ENCODE results near the gene TMC6. TPM values are rescaled to one million over a fixed set of nuclear protein-coding genes. Genes with fewer than 3 reads are reported as not detected.

TMC6 gene
- total and polyA plus RNA-seq, 2 experiments from 2014 or later = 50.0 to 72.2 TPM

DNA sequence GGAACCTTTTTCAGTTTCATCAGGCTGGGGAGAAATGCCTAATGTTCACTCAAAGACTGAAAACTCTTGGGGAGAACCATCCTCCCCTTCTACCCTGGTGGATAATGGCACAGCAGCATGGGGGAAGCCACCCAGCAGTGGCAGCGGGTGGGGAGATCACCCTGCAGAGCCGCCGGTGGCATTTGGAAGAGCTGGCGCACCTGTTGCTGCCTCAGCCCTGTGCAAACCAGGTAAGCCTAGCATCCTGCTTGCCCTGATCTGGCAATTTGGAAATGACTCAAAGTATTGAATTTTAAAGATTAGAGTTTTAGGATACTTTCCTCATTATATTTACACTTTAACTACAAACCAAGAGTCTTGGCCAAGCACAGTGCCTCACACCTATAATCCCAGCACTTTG lies 63.8 kb downstream of the TMC6 start (continued):
- TF ChIP-seq, protein P1, sequence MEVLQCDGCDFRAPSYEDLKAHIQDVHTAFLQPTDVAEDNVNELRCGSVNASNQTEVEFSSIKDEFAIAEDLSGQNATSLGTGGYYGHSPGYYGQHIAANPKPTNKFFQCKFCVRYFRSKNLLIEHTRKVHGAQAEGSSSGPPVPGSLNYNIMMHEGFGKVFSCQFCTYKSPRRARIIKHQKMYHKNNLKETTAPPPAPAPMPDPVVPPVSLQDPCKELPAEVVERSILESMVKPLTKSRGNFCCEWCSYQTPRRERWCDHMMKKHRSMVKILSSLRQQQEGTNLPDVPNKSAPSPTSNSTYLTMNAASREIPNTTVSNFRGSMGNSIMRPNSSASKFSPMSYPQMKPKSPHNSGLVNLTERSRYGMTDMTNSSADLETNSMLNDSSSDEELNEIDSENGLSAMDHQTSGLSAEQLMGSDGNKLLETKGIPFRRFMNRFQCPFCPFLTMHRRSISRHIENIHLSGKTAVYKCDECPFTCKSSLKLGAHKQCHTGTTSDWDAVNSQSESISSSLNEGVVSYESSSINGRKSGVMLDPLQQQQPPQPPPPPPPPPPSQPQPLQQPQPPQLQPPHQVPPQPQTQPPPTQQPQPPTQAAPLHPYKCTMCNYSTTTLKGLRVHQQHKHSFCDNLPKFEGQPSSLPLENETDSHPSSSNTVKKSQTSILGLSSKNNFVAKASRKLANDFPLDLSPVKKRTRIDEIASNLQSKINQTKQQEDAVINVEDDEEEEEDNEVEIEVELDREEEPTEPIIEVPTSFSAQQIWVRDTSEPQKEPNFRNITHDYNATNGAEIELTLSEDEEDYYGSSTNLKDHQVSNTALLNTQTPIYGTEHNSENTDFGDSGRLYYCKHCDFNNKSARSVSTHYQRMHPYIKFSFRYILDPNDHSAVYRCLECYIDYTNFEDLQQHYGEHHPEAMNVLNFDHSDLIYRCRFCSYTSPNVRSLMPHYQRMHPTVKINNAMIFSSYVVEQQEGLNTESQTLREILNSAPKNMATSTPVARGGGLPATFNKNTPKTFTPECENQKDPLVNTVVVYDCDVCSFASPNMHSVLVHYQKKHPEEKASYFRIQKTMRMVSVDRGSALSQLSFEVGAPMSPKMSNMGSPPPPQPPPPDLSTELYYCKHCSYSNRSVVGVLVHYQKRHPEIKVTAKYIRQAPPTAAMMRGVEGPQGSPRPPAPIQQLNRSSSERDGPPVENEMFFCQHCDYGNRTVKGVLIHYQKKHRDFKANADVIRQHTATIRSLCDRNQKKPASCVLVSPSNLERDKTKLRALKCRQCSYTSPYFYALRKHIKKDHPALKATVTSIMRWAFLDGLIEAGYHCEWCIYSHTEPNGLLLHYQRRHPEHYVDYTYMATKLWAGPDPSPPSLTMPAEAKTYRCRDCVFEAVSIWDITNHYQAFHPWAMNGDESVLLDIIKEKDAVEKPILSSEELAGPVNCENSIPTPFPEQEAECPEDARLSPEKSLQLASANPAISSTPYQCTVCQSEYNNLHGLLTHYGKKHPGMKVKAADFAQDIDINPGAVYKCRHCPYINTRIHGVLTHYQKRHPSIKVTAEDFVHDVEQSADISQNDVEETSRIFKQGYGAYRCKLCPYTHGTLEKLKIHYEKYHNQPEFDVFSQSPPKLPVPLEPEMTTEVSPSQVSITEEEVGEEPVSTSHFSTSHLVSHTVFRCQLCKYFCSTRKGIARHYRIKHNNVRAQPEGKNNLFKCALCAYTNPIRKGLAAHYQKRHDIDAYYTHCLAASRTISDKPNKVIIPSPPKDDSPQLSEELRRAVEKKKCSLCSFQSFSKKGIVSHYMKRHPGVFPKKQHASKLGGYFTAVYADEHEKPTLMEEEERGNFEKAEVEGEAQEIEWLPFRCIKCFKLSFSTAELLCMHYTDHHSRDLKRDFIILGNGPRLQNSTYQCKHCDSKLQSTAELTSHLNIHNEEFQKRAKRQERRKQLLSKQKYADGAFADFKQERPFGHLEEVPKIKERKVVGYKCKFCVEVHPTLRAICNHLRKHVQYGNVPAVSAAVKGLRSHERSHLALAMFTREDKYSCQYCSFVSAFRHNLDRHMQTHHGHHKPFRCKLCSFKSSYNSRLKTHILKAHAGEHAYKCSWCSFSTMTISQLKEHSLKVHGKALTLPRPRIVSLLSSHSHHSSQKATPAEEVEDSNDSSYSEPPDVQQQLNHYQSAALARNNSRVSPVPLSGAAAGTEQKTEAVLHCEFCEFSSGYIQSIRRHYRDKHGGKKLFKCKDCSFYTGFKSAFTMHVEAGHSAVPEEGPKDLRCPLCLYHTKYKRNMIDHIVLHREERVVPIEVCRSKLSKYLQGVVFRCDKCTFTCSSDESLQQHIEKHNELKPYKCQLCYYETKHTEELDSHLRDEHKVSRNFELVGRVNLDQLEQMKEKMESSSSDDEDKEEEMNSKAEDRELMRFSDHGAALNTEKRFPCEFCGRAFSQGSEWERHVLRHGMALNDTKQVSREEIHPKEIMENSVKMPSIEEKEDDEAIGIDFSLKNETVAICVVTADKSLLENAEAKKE (CRISPR knock-in tag; IDR thresholded peaks at IDR 0.05) = no peak
- TF ChIP-seq, protein P2, sequence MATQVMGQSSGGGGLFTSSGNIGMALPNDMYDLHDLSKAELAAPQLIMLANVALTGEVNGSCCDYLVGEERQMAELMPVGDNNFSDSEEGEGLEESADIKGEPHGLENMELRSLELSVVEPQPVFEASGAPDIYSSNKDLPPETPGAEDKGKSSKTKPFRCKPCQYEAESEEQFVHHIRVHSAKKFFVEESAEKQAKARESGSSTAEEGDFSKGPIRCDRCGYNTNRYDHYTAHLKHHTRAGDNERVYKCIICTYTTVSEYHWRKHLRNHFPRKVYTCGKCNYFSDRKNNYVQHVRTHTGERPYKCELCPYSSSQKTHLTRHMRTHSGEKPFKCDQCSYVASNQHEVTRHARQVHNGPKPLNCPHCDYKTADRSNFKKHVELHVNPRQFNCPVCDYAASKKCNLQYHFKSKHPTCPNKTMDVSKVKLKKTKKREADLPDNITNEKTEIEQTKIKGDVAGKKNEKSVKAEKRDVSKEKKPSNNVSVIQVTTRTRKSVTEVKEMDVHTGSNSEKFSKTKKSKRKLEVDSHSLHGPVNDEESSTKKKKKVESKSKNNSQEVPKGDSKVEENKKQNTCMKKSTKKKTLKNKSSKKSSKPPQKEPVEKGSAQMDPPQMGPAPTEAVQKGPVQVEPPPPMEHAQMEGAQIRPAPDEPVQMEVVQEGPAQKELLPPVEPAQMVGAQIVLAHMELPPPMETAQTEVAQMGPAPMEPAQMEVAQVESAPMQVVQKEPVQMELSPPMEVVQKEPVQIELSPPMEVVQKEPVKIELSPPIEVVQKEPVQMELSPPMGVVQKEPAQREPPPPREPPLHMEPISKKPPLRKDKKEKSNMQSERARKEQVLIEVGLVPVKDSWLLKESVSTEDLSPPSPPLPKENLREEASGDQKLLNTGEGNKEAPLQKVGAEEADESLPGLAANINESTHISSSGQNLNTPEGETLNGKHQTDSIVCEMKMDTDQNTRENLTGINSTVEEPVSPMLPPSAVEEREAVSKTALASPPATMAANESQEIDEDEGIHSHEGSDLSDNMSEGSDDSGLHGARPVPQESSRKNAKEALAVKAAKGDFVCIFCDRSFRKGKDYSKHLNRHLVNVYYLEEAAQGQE (IDR thresholded peaks at IDR 0.05; ENCODE audit: unreplicated experiment) = no peak
- no peak for TF ChIP-seq NANOG (IDR thresholded peaks at IDR 0.05; ENCODE audit: borderline replicate concordance)
- no peak for TF ChIP-seq ZNF114 (CRISPR knock-in tag; IDR thresholded peaks at IDR 0.05)
- TF ChIP-seq CREB1 (CRISPR knock-in tag; IDR thresholded peaks at IDR 0.05; ENCODE audit: low read depth) = no peak
- TF ChIP-seq STAT1 (IDR thresholded peaks at IDR 0.05; ENCODE audit: unreplicated experiment) = no peak
- TF ChIP-seq, protein P3, sequence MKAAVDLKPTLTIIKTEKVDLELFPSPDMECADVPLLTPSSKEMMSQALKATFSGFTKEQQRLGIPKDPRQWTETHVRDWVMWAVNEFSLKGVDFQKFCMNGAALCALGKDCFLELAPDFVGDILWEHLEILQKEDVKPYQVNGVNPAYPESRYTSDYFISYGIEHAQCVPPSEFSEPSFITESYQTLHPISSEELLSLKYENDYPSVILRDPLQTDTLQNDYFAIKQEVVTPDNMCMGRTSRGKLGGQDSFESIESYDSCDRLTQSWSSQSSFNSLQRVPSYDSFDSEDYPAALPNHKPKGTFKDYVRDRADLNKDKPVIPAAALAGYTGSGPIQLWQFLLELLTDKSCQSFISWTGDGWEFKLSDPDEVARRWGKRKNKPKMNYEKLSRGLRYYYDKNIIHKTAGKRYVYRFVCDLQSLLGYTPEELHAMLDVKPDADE (IDR thresholded peaks at IDR 0.05) = no peak
